ENCODE measurements around the gene PPP1R3F.

GRCh38 chrX:49264460-49264859 lies 5.1 kb upstream of the PPP1R3F start, which contains the start of gene FOXP3:
- TF ChIP-seq CTCF (IDR thresholded peaks at IDR 0.05; ENCODE audit: borderline replicate concordance, extremely low read depth, low read length, poor library complexity, severe bottlenecking) (no peak), EZH2 (IDR thresholded peaks at IDR 0.05; ENCODE audit: borderline replicate concordance, low read depth, low read length, severe bottlenecking) (no peak)
